Esophagus squamous epithelium (tissue), 4 donors: ENCODE data around the gene HOGA1.

Experiments
- CTCF ChIP-seq, 6 experiments: fragments of 450-650 bp in 4 of 6; fragments of 200-600 bp in 2 of 6; sonication (generic) in 2 of 6; IDR thresholded peaks; one replicate each; pipeline ENCODE4 v1.5.1; 2016 to 2019; ENCODE audit warnings: antibody characterized with exemption in 6 of 6, mild to moderate bottlenecking in 4 of 6, moderate library complexity in 4 of 6
- POLR2A ChIP-seq, 4 donors: fragments of 450-650 bp; IDR thresholded peaks; one replicate each; pipeline ENCODE4 v1.6.1; 2017; ENCODE audit warnings: antibody characterized with exemption in 4 of 4, mild to moderate bottlenecking in 4 of 4, moderate library complexity in 3 of 4

GRCh38 chr10:97629289-97629688 lies 45.1 kb downstream of the HOGA1 start:
- TF ChIP-seq CTCF (IDR thresholded peaks at IDR 0.05) (no peak), POLR2A (IDR thresholded peaks at IDR 0.05) (no peak)
